ENCODE measurements around the gene TRAF2.

Gene TRAF2

DNA sequence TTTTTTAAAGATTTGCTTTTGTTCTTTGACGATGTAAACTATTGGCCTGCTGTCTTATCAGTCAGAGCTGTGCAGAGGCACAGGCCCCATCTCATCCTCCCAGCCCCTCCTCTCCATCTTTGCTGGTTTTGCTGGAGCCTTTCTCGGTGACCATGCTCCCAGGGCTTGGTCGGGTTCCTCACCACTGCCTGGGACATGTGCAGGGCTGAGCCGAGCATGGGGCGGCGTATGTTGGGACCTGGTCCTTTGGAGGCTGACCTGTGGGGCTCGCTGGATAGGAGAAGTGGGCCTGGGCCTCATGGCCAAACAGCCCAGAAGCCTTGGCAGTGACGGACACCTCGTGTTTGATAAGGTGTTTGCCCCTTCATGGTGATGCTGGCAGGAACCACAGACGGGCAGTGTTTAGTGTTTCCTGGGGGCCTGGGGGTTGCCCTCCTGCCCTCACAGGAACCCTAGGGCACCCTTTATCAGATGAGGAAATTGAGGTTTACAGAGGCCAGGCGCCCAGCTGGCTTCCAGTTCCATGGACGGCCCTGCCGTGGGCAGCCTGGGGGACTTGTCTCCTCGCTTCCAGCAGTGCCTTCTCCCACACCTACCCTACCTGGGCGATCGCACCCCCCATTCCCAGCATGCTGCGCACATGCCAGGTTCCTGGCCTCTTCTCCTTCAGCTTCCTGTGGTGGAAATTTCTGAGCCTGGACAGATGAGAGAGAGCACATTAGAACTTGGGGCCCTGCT, 27.6 kb downstream of the TRAF2 start:
- DNase-seq (ENCODE audit: low read depth in 2 of 2): no peak

DNA sequence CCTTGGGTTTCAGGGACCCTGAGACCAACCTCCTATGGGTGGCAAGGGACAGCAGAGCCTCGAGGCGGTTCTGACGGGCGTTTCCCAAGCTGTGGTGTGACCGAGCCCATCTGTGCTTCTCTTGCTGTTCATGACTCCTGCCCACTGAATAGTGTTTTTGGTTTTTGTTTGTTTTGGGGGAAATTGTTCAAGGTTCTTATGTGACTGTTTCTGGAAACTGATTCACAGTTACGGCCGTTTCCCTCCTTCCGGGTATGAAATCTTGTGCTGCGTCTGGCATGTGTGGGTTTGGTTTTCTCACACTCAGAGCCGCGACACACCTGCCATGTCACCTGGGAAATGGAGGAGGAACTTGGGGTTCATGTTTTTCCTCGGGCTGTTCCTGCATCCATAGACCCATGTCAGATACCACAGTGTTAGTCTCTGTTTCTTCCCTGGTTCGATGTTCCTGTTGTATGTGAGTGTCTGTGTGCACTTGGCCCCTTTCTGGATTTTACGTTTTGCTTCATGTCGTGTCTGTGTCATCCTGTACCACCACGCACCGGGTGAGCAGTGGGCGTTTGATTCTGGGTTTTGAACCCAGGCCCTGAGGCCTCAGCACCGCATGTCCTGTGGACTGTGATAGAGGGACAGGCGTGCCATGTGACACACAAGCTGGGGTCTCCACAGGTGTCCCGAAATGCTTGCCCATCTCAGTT, 29.5 kb downstream of the TRAF2 start:
- DNase-seq (ENCODE audit: low read depth in 2 of 2): no peak

DNA sequence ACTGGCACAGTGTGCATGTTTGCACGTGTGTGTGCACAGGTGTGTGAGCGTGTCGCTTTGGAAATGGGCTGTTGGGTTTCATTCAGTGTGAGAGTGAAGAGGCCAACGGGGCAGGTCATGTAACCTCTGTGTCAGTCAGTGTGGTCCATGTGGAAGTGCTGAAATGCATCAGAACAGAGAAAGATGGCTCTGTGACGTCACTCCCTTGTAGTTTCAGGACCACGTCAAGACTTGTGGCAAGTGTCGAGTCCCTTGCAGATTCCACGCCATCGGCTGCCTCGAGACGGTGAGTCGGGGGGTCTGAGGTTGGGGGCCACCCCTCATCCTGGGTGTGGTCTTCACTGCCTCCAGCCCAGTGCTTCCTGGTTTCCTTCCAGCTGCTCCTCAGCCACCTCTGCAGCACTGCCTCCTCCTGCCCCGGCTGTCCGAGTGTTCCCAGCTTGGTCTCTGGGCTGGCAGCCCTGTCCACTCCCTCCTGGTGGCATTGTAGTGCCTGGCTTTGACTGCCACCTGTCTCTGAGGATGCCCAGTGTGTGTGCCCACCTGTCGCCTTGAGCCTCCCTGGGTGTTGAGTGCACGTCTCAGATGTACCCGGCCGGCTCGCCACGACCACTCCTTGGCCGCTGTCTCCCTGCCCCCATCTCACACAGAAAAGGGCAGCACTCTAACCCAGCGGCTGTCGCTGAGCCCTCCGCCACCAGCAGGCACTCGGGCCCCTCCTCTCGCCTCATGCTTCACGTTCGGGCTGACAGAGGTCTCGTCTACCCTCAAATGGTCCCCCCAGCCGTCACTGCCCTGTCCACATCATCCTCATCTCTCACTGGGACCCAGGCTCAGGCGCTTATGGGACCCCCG, 30.2 kb downstream of the TRAF2 start:
- DNase-seq (ENCODE audit: low read depth in 2 of 2): no peak

DNA sequence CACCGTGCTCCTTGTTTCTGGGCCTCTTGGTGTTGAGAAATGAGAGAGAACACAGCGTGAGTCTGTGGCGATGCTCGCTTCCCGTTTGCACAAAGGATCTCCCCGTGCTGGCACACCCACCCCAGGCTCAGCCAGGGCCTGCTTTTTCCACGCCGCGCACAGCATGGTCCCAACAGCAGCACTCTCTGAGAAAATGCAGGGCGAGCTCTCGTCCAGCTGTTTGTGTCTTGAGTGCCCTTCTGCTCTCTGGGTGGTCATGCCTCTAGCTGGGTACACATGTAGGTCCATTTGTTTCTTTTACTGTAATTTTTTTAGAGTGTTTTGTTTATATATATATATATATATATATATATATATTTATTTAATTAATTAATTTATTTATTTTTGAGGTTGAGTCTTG, 31.6 kb downstream of the TRAF2 start:
- DNase-seq (ENCODE audit: low read depth in 2 of 2): no peak

DNA sequence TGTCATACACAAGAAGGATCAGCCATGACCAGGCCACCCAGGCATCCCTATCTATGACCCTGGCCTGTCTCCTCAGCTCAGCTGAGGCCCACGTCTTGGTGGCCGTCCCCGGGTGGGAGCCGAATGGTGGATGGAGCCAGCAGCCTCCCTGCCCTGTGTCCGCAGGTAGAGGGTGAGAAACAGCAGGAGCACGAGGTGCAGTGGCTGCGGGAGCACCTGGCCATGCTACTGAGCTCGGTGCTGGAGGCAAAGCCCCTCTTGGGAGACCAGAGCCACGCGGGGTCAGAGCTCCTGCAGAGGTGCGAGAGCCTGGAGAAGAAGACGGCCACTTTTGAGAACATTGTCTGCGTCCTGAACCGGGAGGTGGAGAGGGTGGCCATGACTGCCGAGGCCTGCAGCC, 33.8 kb downstream of the TRAF2 start:
- DNase-seq (ENCODE audit: low read depth in 2 of 2): no peak

DNA sequence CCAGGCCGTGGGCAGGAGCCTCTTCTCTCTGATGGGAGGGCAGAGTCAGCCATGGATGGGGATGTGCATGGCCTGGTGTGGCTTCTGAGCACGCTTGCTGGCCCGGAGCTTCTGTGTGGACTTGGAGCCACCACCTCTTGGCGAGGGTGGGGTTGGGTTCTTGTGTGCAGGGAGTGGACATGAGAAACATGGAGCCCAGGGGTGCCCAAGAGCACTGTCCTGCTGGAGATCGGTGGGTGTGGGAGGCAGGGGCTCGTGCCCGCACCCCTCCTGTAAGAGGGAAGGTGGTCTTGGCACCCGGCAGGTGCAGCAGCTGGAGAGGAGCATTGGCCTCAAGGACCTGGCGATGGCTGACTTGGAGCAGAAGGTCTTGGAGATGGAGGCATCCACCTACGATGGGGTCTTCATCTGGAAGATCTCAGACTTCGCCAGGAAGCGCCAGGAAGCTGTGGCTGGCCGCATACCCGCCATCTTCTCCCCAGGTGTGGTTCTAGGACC, 34.5 kb downstream of the TRAF2 start:
- no peak for DNase-seq (ENCODE audit: low read depth in 2 of 2)

DNA sequence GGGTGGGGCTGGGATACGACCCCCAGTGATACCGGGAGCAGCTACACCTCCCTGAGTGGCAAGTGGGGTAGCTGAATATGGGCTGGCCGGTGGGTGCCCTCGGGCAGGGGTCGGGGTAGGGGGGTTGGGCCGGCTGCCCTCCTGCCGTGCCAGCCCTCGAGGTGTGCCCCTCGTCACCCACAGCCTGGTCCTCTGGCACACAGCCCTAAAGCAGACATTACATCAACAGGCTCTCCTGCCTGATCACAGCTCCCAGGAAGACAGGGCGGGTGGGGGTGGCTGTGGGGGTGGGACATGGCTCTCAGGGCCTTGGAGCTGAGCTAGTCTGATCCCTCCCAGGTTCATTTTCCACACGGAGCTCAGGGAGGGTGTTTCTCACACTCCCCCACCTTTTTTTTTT, 35.0 kb downstream of the TRAF2 start:
- no peak for DNase-seq (ENCODE audit: low read depth in 2 of 2)

DNA sequence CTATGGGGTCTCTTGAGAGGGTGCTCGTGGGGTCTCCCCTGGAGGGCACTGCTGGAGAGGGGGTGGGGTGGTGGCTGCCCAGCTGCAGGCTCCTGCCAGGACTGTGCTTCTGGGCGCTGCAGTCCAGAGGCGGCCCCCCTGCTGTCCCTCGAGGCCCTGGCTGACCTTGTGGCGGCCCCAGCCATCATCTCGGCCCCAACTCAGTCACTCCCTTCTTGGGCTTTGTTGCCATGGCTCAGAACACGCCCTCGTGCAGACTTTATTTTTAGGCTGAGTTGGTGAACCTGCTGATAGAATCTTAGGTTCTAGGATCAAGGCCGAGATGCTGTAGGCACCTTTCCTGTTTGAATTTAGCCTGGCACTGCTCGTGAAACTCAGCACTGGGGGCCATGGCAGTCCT, 35.4 kb downstream of the TRAF2 start:
- DNase-seq (ENCODE audit: low read depth in 2 of 2): no peak

DNA sequence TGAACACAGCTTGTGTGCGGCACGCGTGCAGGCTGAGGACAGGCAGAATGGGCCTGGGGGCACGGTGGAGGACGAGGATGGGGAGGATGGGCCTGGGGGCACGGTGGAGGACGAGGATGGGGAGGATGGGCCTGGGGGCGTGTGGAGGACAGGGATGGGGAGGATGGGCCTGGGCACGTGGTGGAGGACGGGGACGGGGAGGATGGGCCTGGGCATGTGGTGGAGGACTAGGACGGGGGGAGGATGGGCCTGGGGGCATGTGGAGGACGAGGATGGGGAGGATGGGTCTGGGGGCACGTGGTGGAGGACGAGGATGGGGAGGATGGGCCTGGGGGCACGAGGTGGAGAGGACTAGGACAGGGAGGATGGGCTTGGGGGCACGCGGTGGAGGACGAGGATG, 36.2 kb downstream of the TRAF2 start:
- no peak for DNase-seq (ENCODE audit: low read depth in 2 of 2)

DNA sequence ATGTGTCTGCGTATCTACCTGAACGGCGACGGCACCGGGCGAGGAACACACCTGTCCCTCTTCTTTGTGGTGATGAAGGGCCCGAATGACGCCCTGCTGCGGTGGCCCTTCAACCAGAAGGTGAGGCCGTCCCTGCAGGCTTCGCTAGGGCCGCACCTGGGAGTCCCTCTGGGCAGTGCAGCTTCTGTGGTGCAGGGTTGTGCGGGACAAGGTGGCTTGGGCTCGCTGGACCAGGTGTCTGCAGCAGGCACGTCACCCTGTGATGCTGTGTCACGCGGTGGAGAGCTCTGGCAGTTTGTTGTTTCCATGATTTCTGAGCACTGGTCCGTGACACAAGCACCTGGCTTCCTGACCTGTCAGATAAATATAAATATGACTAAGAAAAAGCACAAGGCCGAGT, 37.6 kb downstream of the TRAF2 start:
- no peak for DNase-seq (ENCODE audit: low read depth in 2 of 2)

DNA sequence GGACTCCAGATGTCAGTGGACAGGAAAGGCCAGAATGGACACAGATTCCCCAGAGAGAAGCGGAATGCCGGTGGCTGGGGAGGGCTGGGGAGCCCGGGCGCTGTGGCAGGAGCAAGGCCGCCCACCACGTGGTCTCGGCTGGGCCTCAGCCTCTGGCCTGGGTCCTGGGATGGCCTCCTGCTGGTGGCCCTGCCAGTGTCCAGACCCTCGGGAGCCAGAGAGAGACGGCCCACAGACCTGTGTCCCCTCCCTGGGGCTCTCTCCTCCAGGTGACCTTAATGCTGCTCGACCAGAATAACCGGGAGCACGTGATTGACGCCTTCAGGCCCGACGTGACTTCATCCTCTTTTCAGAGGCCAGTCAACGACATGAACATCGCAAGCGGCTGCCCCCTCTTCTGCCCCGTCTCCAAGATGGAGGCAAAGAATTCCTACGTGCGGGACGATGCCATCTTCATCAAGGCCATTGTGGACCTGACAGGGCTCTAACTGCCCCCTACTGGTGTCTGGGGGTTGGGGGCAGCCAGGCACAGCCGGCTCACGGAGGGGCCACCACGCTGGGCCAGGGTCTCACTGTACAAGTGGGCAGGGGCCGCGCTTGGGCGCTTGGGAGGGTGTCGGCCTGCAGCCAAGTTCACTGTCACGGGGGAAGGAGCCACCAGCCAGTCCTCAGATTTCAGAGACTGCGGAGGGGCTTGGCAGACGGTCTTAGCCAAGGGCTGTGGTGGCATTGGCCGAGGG, 39.3 kb downstream of the TRAF2 start:
- no peak for DNase-seq (ENCODE audit: low read depth in 2 of 2)

DNA sequence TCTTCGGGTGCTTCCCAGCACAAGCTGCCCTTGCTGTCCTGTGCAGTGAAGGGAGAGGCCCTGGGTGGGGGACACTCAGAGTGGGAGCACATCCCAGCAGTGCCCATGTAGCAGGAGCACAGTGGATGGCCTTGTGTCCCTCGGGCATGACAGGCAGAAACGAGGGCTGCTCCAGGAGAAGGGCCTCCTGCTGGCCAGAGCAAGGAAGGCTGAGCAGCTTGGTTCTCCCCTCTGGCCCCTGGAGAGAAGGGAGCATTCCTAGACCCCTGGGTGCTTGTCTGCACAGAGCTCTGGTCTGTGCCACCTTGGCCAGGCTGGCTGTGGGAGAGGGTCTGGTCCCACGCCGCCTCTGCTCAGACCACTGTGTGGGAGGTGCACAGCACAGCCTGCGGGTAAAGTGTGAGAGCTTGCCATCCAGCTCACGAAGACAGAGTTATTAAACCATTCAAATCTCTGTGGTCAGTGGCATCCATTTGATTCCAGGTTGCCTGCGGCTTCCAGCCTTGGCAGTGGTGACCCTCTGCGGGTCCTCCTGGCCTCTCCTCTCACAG, 39.9 kb downstream of the TRAF2 start:
- DNase-seq (ENCODE audit: low read depth in 2 of 2): no peak

DNA sequence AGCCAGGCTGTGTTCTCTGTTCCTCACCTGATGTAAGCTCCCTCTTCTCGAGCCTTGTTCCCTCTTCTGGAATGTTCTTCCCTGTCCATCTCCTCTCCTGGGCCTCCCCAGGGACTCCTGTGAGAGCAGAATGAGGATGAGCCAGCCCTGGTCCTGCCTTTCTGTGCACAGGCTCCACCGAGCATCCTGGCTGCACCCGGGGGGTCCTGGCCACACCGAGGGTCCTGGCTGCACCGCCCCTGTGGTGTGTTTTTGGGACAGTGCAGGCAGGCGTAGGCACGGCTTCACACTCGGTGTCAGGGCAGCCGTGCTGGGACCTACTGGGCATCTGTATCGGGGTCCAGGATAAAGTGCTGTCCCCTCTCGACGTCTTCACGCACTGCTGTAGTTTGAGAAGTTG, 40.4 kb downstream of the TRAF2 start:
- no peak for DNase-seq (ENCODE audit: low read depth in 2 of 2)

DNA sequence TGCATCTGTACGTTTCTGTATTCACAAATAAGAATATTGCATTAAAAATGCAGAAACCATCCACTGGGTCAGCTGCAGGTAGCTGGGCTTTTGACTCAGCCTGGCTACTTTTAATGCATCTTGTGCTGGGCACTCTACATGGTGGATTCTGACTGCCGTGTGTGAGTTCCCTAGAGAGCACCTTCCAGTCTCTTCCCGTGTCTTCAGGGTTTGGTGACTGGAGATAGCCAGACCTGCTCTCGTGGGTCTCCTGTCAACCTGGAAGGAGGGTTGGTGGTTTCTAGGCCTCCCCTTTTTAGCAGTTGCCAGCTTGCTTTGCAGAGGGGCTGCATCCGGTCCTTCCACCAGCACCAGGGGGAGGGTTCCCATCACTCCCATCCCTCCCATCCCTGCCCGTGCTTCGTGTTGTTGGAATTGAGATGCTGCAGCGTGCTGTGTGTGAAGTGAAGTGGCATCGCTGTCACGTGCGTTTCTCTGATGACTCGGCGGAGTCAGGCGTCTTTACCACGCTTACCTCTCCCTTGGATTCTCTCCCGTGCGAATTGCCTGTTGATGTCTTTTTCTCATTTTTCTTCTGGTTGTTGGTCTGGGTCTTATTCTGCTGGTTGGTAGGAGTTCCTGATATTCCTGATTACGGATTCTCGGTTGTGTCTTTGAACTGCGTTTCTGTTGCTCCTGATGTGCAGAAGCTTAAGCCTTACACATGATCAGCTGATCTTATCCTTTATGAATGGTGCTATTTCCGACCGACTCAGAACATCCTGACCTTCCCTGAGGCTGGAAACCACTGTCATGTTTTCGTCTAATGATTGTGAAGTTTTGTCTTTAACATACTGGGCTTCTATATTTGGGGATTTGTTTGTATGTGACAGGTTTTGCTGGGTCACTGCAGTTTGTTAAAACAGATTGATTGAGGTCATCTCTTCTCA, 41.3 kb downstream of the TRAF2 start:
- no peak for DNase-seq (ENCODE audit: low read depth in 2 of 2)

DNA sequence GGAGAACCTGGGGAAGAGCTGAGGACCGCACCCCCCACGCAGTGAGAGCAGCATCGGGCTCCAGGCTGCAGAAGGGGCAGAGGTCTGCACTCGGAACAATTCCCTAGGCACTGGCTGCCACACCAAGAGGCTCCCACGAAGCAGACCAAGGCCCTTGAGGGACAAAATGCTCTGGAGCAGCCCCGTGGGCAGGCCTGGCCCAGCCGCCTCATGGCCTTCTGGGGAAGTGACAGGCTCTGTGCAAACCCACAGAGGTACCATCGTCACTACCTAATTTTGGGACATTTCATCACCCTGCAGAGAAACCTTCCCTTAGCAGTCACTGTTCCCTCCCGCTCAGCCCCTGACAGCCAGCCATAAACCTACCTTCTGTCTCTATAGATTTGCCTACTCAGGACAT, 42.3 kb downstream of the TRAF2 start:
- no peak for DNase-seq (ENCODE audit: low read depth in 2 of 2)

DNA sequence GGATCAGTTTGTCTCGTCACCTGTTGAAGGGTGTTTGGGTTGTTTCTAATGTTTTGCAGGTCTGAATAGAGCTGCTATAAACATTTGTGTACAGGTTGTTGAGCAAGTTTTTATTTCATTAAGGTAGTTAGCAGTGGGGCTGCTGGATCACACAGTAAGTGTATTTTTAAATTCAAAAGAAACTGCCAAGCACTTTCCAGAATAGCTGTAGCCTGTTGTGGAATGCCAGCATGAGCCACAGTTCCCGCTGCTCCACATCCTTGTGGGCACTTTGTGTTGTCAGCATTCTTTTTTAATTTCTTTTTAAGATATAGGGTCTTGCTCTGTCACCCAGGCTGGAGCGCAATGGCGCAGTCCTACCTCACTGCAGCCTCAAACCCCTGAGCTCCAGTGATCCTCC, 43.7 kb downstream of the TRAF2 start:
- no peak for DNase-seq (ENCODE audit: low read depth in 2 of 2)

DNA sequence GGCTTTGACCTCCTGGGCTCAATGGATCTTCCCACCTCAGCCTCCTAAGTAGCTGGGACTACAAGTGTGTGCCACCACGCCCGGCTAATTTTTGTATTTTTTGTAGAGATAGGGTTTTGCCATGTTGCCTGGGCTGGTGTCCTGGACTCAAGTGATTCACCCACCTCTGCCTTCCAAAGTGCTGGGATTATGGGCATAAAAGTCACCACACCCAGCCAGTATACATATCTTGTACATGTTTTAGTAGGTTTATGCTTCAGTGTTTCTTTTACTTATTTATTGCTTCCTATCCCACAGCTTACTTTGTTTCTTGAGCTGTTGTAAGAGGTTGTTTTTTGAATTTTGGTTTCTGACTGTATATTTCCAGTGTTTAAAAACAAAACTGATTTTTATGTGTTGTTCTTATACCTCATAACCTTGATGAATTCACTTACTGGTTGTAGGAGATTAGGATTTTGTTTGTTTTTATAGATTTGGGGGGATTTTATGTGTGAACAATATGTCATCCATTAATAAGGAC, 45.4 kb downstream of the TRAF2 start:
- DNase-seq (ENCODE audit: low read depth in 2 of 2): no peak

DNA sequence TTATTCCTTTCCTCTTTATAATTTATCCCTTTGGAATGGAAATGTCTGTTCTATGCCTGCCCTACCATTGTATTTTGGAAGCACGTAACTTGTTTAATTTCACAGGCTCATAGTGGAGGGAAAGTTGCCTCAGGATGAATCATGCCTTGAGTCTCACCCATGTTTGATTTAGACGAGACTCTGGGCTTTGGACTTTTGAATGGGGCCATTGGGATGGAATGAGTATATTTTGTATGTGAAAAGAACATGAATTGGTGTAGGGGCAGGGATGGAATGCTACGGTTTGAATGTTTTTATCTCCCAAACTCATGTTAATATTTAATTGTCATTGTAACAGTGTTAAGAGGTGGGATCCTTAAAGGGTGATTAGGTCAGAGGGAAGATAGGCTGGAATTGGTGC, 48.0 kb downstream of the TRAF2 start:
- DNase-seq (ENCODE audit: low read depth in 2 of 2): no peak

DNA sequence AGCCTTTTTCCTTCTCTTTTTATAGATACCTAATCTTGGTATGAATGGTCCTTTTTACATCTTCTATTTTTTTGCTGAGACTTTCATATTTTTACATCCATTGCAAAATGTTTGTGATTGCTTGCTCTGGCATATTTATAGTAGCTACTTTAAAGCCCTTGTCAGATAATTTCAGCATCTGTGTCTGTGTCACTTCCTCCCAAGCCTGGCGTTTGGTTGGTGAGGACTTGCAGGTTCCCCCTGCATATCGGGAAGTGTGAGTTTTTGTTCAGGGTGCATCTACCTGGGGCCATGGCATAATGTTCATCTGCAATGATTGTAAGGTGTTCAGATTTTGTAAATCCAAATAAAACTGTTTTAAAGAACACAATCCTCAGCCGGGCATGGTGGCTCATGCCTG, 49.3 kb downstream of the TRAF2 start:
- DNase-seq (ENCODE audit: low read depth in 2 of 2): no peak

DNA sequence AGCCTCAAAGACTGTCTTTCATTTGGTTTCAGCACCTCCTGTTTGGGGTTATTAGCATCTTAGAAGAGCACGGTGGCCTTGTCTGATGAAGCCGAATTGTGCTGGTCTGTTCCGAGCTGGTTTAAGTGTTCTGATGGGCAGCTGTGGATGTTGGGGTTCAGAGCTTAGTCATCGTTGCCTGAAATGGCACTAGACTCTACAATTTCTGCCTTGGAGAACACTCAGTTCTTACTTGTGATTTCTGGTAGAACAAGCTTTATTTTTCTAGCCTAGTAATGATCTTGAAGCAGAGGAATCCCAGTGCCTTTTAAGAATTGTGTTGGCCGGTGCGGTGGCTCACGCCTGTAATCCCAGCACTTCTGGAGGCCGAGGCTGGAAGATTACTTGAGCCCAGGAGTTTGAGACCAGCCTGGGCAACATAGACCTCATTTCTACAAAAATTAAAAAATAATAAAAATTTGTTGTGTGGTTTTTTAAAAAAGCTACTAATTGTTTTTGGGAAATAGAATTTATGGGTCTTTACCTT, 50.4 kb downstream of the TRAF2 start:
- no peak for DNase-seq (ENCODE audit: low read depth in 2 of 2)

Data from stimulated activated CD8-positive, alpha-beta memory T cell treated with anti-CD3 and anti-CD28 coated beads, Interleukin-2, amount 100 ng/mL, for 1 hour (primary cell).